ENCODE data around the gene MAP3K7CL.

Gene MAP3K7CL

GRCh38 chr21:29205988-29206387 lies 75.5 kb downstream of the MAP3K7CL start:
- Histone ChIP-seq H3K4me3 (ENCODE audit: low read length) (no peak overlapping the region), H3K9me3 (replicated peaks; ENCODE audit: low read length) (peaks cover 7% of the 10 kb centered on the region), H3K4me1 (ENCODE audit: control insufficient read depth, insufficient read depth, low read length) (peaks cover 23% of the 10 kb centered on the region), H3K27me3 (ENCODE audit: control insufficient read depth, insufficient read depth, low read length) (no peaks in the 10 kb centered on the region), H3K9ac (ENCODE audit: low read depth, low read length) (no peak overlapping the region), H3K4me2 (ENCODE audit: low read length) (no peak overlapping the region), H3K36me3 (ENCODE audit: insufficient read depth, low read length) (no peaks in the 10 kb centered on the region)

- peaks cover 2% of the 10 kb centered on the region for H3K9me3 ChIP-seq (replicated peaks; ENCODE audit: low read length)
- peaks cover 23% of the 10 kb centered on the region for H3K4me1 ChIP-seq (ENCODE audit: control insufficient read depth, insufficient read depth, low read length)
Observed at GRCh38 chr21:29206445-29206844, 76.0 kb downstream of the MAP3K7CL start.

DNA sequence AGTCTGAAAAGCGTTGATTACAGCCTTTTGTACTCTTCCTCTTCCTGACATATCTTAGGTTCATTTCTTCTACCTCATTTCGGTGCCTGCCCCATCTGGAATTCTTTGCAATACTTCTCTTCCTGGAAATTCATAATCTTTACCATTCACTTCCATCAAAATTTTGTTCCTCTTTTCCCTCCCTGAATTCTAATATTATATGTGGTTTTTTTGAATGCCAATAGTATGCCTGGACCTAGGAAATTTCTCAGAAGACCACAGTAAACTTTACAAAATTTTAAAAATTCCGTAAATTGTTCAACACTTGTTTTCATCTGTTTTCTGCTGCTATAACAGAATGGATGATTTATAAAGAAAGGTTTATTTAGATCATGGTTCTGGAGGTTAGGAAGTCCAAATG lies 76.8 kb downstream of the MAP3K7CL start:
- Histone ChIP-seq H3K4me2 (ENCODE audit: low read length) (no peak overlapping the region), H3K4me1 (ENCODE audit: control insufficient read depth, insufficient read depth, low read length) (peaks cover 23% of the 10 kb centered on the region), H3K9me3 (replicated peaks; ENCODE audit: low read length) (no peaks in the 10 kb centered on the region), H3K4me3 (ENCODE audit: low read length) (no peak overlapping the region), H3K36me3 (ENCODE audit: insufficient read depth, low read length) (no peaks in the 10 kb centered on the region), H3K27me3 (ENCODE audit: control insufficient read depth, insufficient read depth, low read length) (no peaks in the 10 kb centered on the region), H3K9ac (ENCODE audit: low read depth, low read length) (no peak overlapping the region)

More at GRCh38 chr21:29206445-29206844, 76.0 kb downstream of the MAP3K7CL start:
- Histone ChIP-seq H3K36me3 (ENCODE audit: insufficient read depth, low read length) (no peaks in the 10 kb centered on the region), H3K9ac (ENCODE audit: low read depth, low read length) (no peak overlapping the region), H3K4me3 (ENCODE audit: low read length) (no peak overlapping the region), H3K4me2 (ENCODE audit: low read length) (no peak overlapping the region), H3K27me3 (ENCODE audit: control insufficient read depth, insufficient read depth, low read length) (no peaks in the 10 kb centered on the region)

DNA sequence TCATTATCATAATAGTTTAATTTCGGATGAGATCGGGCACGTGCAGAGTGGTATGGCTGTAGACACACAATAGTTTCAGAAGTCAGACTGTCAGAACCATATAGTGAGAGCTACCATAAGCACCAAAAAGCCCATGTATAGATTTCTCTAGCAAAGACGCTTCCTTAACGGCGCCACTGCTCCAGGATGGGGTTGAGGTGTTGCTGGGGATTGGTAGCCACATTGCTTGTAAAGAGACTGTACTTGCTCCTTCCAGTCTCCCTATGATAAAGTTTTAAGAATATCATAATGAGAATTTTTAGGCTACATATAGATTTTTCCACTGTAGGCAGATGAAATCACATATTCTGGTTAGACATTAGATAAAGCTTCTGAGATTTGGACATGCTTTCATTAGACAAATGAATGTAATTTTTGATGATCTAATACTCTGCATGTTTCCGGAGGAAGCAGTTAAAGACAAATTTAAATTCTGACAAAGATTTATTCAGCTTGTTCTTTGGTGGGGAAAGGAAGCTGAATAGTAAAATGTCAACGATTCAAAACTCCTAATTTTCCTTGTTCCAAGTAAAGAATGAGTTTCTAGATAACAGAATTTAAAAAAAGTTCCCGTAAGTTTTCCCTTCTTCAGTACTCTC lies 77.7 kb downstream of the MAP3K7CL start:
- Histone ChIP-seq H3K4me2 (ENCODE audit: low read length) (peak overlapping the region; percentile 55), H3K4me1 (ENCODE audit: control insufficient read depth, insufficient read depth, low read length) (peaks cover 23% of the 10 kb centered on the region), H3K9me3 (replicated peaks; ENCODE audit: low read length) (no peaks in the 10 kb centered on the region), H3K4me3 (ENCODE audit: low read length) (peak overlapping the region; percentile 2), H3K9ac (ENCODE audit: low read depth, low read length) (peak overlapping the region; percentile 76), H3K27me3 (ENCODE audit: control insufficient read depth, insufficient read depth, low read length) (no peaks in the 10 kb centered on the region), H3K36me3 (ENCODE audit: insufficient read depth, low read length) (no peaks in the 10 kb centered on the region)

GRCh38 chr21:29208682-29209059 lies 78.2 kb downstream of the MAP3K7CL start:
- Histone ChIP-seq H3K27me3 (ENCODE audit: control insufficient read depth, insufficient read depth, low read length) (no peaks in the 10 kb centered on the region), H3K9ac (ENCODE audit: low read depth, low read length) (peak overlapping the region; percentile 76), H3K4me2 (ENCODE audit: low read length) (peak overlapping the region; percentile 55), H3K4me1 (ENCODE audit: control insufficient read depth, insufficient read depth, low read length) (peaks cover 23% of the 10 kb centered on the region), H3K9me3 (replicated peaks; ENCODE audit: low read length) (no peaks in the 10 kb centered on the region), H3K4me3 (ENCODE audit: low read length) (peak overlapping the region; percentile 10), H3K36me3 (ENCODE audit: insufficient read depth, low read length) (no peaks in the 10 kb centered on the region)

DNA sequence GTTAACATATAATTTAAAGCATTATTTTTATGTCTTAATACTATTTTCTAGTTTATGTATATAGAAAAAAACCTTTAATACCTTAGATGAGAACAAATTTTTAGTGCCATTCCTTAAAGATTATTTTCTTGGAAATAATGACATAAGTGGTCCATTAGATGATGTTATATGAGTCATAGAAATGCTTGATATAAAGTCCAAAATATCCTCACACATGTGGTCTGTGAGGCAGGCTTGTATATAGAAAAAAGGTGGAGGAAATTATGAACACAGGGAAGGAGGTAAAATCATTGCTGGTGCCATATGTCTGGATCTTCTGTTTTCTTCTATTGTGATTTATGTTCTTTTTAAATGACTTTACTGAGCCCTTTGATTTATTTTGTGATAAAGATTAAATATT lies 79.3 kb downstream of the MAP3K7CL start:
- Histone ChIP-seq H3K4me3 (ENCODE audit: low read length) (no peak overlapping the region), H3K9ac (ENCODE audit: low read depth, low read length) (peak overlapping the region; percentile 76), H3K27me3 (ENCODE audit: control insufficient read depth, insufficient read depth, low read length) (no peaks in the 10 kb centered on the region), H3K36me3 (ENCODE audit: insufficient read depth, low read length) (no peaks in the 10 kb centered on the region), H3K4me2 (ENCODE audit: low read length) (no peak overlapping the region), H3K4me1 (ENCODE audit: control insufficient read depth, insufficient read depth, low read length) (peaks cover 23% of the 10 kb centered on the region), H3K9me3 (replicated peaks; ENCODE audit: low read length) (no peaks in the 10 kb centered on the region)

DNA sequence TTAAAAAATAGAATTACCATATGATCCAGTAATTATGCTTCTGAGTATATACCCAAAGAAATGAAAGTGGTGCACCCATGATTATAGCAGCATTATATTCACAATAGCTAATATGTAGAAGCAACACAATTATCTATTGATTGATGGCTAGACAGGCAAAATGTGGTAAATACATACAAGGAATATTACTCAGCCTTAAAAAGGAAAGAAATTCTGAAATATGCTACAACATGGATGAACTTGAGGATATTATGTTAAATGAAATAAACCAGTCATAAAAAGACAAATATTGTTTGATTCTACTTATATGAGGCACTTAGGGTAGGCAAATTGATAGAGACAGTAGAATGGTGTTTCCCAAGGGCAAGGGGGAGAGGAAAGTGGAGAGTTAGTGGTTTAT lies 80.8 kb downstream of the MAP3K7CL start:
- Histone ChIP-seq H3K4me2 (ENCODE audit: low read length) (no peak overlapping the region), H3K9ac (ENCODE audit: low read depth, low read length) (no peak overlapping the region), H3K36me3 (ENCODE audit: insufficient read depth, low read length) (no peaks in the 10 kb centered on the region), H3K4me1 (ENCODE audit: control insufficient read depth, insufficient read depth, low read length) (peaks cover 29% of the 10 kb centered on the region), H3K4me3 (ENCODE audit: low read length) (no peak overlapping the region), H3K27me3 (ENCODE audit: control insufficient read depth, insufficient read depth, low read length) (no peaks in the 10 kb centered on the region), H3K9me3 (replicated peaks; ENCODE audit: low read length) (no peaks in the 10 kb centered on the region)

- Histone ChIP-seq H3K9me3 (replicated peaks; ENCODE audit: low read length) (no peaks in the 10 kb centered on the region), H3K4me3 (ENCODE audit: low read length) (no peak overlapping the region), H3K27me3 (ENCODE audit: control insufficient read depth, insufficient read depth, low read length) (no peaks in the 10 kb centered on the region)
Observed at GRCh38 chr21:29212446-29212845, 82.0 kb downstream of the MAP3K7CL start.

GRCh38 chr21:29213513-29214385 lies 83.3 kb downstream of the MAP3K7CL start:
- Histone ChIP-seq H3K4me2 (ENCODE audit: low read length) (no peak overlapping the region), H3K36me3 (ENCODE audit: insufficient read depth, low read length) (no peaks in the 10 kb centered on the region), H3K27me3 (ENCODE audit: control insufficient read depth, insufficient read depth, low read length) (no peaks in the 10 kb centered on the region), H3K9ac (ENCODE audit: low read depth, low read length) (no peak overlapping the region), H3K4me3 (ENCODE audit: low read length) (no peak overlapping the region), H3K4me1 (ENCODE audit: control insufficient read depth, insufficient read depth, low read length) (peaks cover 38% of the 10 kb centered on the region), H3K9me3 (replicated peaks; ENCODE audit: low read length) (no peaks in the 10 kb centered on the region)

More at GRCh38 chr21:29212446-29212845, 82.0 kb downstream of the MAP3K7CL start:
- no peak overlapping the region for H3K4me2 ChIP-seq (ENCODE audit: low read length)
- H3K36me3 ChIP-seq (ENCODE audit: insufficient read depth, low read length): no peaks in the 10 kb centered on the region
- no peak overlapping the region for H3K9ac ChIP-seq (ENCODE audit: low read depth, low read length)
- peaks cover 37% of the 10 kb centered on the region for H3K4me1 ChIP-seq (ENCODE audit: control insufficient read depth, insufficient read depth, low read length)

DNA sequence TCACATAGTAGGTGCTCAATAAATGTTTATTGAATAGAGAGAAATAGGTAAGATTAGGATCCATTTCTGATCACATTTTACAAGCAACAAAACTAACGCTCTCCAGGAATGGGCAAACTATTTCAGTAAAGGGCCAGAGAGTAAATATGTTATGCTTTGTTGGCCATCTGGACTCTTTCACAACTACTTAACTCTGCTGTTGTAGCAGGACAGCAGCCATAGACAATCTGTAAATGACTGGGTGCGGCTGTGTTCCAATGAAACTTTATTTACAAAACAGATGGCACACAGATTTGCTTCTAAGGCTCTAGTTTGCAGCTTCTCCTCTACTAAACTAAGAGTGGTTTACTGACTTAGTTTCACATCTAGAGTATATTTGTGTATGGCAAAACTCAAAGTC lies 85.3 kb downstream of the MAP3K7CL start:
- Histone ChIP-seq H3K9me3 (replicated peaks; ENCODE audit: low read length) (no peaks in the 10 kb centered on the region), H3K9ac (ENCODE audit: low read depth, low read length) (no peak overlapping the region), H3K36me3 (ENCODE audit: insufficient read depth, low read length) (no peaks in the 10 kb centered on the region), H3K27me3 (ENCODE audit: control insufficient read depth, insufficient read depth, low read length) (no peaks in the 10 kb centered on the region), H3K4me2 (ENCODE audit: low read length) (no peak overlapping the region), H3K4me3 (ENCODE audit: low read length) (no peak overlapping the region), H3K4me1 (ENCODE audit: control insufficient read depth, insufficient read depth, low read length) (peaks cover 39% of the 10 kb centered on the region)

GRCh38 chr21:29217818-29218291 lies 87.4 kb downstream of the MAP3K7CL start:
- Histone ChIP-seq H3K27me3 (ENCODE audit: control insufficient read depth, insufficient read depth, low read length) (no peaks in the 10 kb centered on the region), H3K4me3 (ENCODE audit: low read length) (no peak overlapping the region), H3K9ac (ENCODE audit: low read depth, low read length) (peak overlapping the region; percentile 47), H3K36me3 (ENCODE audit: insufficient read depth, low read length) (no peaks in the 10 kb centered on the region), H3K9me3 (replicated peaks; ENCODE audit: low read length) (no peaks in the 10 kb centered on the region), H3K4me2 (ENCODE audit: low read length) (peak overlapping the region; percentile 48), H3K4me1 (ENCODE audit: control insufficient read depth, insufficient read depth, low read length) (peaks cover 51% of the 10 kb centered on the region)
